GM12874 (cell line): ENCODE measurements around the gene LOXHD1.

Experiments
- TF ChIP-seq, protein P1 (sequence below): IDR thresholded peaks from 2 replicates; pipeline ENCODE4 v1.5.1; 2011; ENCODE audit warnings: low read depth, mild to moderate bottlenecking, control low read depth, low read length, moderate library complexity; ENCODE audit not compliant: insufficient read depth

LOXHD1 gene

DNA sequence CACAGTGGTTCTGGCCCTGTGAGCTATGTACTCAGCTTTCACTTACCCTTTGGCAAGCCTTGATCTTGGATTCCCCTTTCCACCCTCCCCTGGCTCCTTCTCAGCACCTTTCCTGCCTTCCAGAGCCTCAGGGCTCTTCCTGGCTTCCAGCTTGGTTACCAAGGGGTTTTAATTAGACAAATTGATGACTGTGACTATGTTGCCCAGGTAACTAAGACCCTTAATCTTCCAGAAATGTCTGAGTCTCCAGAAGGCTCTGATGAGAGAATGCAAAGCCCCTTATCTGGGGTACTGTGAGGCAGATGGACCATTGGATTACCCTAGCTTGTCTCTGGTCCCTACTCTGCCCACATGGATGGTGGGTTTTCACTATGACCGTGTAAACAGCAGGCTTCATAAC, 174.2 kb downstream of the LOXHD1 start:
- TF ChIP-seq, protein P1, sequence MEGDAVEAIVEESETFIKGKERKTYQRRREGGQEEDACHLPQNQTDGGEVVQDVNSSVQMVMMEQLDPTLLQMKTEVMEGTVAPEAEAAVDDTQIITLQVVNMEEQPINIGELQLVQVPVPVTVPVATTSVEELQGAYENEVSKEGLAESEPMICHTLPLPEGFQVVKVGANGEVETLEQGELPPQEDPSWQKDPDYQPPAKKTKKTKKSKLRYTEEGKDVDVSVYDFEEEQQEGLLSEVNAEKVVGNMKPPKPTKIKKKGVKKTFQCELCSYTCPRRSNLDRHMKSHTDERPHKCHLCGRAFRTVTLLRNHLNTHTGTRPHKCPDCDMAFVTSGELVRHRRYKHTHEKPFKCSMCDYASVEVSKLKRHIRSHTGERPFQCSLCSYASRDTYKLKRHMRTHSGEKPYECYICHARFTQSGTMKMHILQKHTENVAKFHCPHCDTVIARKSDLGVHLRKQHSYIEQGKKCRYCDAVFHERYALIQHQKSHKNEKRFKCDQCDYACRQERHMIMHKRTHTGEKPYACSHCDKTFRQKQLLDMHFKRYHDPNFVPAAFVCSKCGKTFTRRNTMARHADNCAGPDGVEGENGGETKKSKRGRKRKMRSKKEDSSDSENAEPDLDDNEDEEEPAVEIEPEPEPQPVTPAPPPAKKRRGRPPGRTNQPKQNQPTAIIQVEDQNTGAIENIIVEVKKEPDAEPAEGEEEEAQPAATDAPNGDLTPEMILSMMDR: no peak

DNA sequence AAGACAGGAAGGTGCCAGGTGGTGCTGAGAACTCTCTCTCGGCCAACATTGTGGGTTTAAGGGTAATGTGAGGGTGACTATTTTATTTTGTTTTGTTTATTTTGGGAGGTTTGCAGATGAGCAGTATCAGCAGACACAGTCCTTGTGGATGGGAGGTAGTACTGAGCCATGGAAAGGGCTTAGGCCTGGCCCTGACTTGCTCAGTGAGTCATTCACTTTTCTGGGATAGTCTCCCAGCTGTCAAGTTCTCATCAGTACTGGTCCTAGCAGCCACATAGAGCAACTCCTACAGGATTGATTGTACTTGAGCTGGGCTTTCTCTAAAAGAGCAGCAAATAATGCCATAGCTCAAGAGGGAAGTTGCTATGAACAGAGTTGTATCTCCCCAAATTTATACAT, 175.2 kb downstream of the LOXHD1 start:
- TF ChIP-seq, protein P1: no peak

DNA sequence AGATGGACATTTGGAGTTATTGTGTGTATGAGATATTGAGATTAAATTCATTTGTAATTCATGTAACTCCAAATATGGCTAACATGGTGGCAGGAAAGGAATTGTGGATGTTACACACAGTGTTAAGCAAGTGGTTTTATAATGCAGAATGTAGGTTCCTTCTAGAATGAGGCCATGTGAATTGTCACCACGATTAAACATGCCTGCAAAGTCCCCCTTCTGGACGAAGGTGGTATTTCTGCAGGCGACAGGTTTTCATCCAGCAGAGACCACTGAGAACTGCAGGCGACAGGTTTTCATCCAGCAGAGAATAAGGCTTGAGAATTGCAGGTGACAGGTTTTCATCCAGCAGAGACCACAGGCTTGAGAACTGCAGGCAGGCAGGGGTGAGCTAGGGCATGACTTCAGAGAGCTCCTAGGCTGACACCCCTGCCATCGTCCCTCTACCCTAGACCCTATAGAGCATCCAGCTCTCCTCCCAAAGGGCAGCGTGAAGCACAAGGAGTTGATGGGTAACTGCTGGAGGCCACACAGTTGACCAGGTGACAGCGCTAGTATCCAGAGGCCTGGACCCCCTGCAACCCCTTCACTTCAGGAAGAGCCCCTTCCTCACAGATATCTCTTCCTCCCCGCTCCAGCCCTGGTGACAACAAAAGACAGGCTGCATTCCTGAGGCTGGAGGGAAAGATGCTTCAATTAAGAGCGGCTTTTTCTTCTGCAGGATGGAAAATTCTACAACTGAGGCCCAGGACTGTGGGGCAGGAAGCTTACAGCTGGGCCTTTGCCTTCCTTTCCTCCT, 175.8 kb downstream of the LOXHD1 start:
- TF ChIP-seq, protein P1: peak; percentile 68

DNA sequence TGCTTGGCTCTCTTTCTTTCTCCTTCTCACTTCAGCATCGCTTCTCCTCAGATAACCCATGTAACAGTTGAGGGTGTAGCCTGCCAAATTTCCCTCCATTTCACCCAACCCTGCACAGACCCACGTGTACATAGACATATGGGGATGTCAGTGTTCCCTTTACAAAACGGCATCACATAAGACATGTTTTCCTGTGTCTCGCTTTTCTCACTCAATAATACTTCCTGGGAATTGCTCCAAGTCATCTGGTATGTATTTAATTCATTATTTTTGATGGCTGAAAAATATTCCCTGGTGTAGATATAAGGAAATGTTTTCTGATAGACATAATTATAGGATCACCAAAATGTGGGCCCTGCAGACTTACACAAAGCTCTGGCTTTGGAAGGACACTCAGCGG, 176.8 kb downstream of the LOXHD1 start:
- TF ChIP-seq, protein P1: no peak

DNA sequence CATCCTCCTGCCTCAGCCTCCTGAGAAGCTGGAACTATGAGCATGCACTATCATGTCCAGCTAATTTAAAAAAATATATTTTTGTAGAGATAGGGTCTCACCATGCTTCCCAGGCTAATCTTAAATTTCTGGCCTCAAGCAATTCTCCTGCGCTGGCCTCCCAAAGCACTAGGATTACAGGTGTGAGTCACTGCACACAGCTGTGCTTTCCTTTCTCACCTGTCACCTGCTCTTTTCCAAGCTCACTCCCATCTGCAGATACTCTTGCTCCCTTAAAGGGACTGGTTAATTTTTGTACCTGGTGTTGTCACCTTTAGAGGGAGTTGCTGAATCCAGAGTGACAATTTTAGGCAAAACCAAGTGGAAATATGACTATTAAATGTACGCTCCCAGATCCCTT, 178.2 kb downstream of the LOXHD1 start:
- TF ChIP-seq, protein P1: no peak

DNA sequence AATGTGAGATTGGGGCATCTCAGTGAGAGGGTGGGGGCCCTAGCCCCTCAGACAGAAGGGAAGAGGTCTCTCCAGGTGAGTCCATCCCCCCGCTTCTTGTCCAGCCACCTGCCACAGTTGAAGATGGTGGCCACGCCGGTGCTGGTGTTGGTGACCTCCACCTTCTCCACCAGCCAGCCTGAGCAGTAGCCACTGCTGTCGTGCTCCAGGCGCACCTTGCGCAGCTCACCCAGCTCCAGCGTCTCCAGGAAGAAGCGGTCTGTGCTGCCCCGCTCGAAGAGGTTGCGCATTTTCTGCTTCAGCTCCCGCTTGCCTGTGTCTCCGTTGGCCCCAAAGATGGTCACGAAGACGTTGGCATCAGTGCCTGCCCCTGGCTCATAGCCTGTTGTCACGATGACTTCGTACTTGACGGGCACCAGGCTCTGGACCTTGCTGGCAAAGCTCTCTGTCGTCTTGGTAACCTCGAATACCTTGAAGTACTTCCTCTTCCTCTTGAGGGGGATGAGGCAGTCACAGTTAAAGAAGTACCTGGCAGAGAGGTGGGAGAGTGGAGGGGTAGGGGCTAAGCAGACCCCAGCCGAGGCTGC, 179.5 kb downstream of the LOXHD1 start:
- TF ChIP-seq, protein P1: no peak

DNA sequence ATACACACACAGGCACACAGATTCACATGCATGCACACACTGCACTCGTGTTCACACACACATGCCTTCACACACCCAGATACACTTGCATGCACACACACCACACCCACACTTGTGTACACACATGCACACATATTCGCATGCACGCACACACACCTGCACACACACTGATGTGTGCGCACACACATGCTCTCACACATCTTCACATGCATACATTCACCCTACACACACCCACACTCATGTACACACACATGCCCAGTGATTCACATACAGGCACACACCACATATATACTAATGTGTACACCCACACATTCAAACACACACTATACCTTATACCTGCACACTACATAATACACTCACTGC, 181.6 kb downstream of the LOXHD1 start:
- TF ChIP-seq, protein P1: no peak
